Suppressor macrophage treated with lipopolysaccharide for 4 hours (primary cell): ENCODE results near the gene B4GALNT3.
"Not testable (repeated sequence)": the region's sequence is repeated elsewhere in the genome, so short reads cannot be mapped to it uniquely, and the experiment has no call there.

Source experiments
- DNase-seq: peaks from one replicate; pipeline ENCODE4 v3.0.0-alpha.2; 2020

Gene B4GALNT3

GRCh38 chr12:459430-460258, at the start of gene B4GALNT3:
B4GALNT3 (plus strand) TSS chr12:459939; CDS start chr12:460377, 438 bp downstream.
- peak; percentile 39 for DNase-seq

- DNase-seq, result no peak
These were observed 44.9 kb upstream of the B4GALNT3 start for GRCh38 chr12:414859-415258.

- DNase-seq, result no peak
These were observed 41.3 kb upstream of the B4GALNT3 start for GRCh38 chr12:418432-418831.

- no peak for DNase-seq
These were observed 37.2 kb upstream of the B4GALNT3 start for GRCh38 chr12:422526-422925.

GRCh38 chr12:435737-436136, 24.0 kb upstream of the B4GALNT3 start:
- DNase-seq, result not testable (repeated sequence)

GRCh38 chr12:442235-442884, 17.4 kb upstream of the B4GALNT3 start:
- peak; percentile 73 for DNase-seq

- peak; percentile 63 for DNase-seq
These were observed 12.6 kb upstream of the B4GALNT3 start for GRCh38 chr12:447141-447540.

- DNase-seq, result no peak
These were observed 10.5 kb upstream of the B4GALNT3 start for GRCh38 chr12:449203-449602.

GRCh38 chr12:450438-450837, 9.3 kb upstream of the B4GALNT3 start:
- DNase-seq, result no peak

- DNase-seq, result peak; percentile 13
These were observed 7.0 kb upstream of the B4GALNT3 start for GRCh38 chr12:452667-453210.

GRCh38 chr12:454833-455232, 4.9 kb upstream of the B4GALNT3 start:
- no peak for DNase-seq

GRCh38 chr12:455821-456220, 3.9 kb upstream of the B4GALNT3 start:
- DNase-seq, result no peak

GRCh38 chr12:457676-458075, 2.1 kb upstream of the B4GALNT3 start:
- DNase-seq, result no peak

- DNase-seq, result no peak
These were observed 699 bp upstream of the B4GALNT3 start for GRCh38 chr12:459050-459429.

GRCh38 chr12:460261-461230, 807 bp downstream of the B4GALNT3 start:
- no peak for DNase-seq

- DNase-seq, result no peak
These were observed 1.7 kb downstream of the B4GALNT3 start for GRCh38 chr12:461425-461824.

GRCh38 chr12:462936-463705, 3.4 kb downstream of the B4GALNT3 start:
- DNase-seq, result no peak

- no peak for DNase-seq
These were observed 4.9 kb downstream of the B4GALNT3 start for GRCh38 chr12:464484-465267.

GRCh38 chr12:466039-466438, 6.3 kb downstream of the B4GALNT3 start:
- DNase-seq, result no peak

- no peak for DNase-seq
These were observed 7.0 kb downstream of the B4GALNT3 start for GRCh38 chr12:466762-467161.

GRCh38 chr12:467591-467990, 7.9 kb downstream of the B4GALNT3 start:
- DNase-seq, result no peak
